SK-N-SH treated with all-trans-retinoic acid at 6 μM for 48 hours (cell line): ENCODE data around the gene PBX1.

Experiments
- ATAC-seq: fragments of 200-7000 bp; cut with Tn5 transposase; 3 replicates; pipeline ENCODE4 v1.9.1; 2020; ENCODE audit warnings: mild to moderate bottlenecking, moderate library complexity
- ARNTL ChIP-seq: fragments of 450-650 bp; formaldehyde crosslinking; IDR thresholded peaks from 2 replicates; pipeline ENCODE4 v1.5.0; 2020; ENCODE audit warnings: low read depth, mild to moderate bottlenecking, moderate library complexity, borderline replicate concordance
- BACH2 ChIP-seq: fragments of 250-450 bp; sonication (Bioruptor Pico); IDR thresholded peaks from 2 replicates; pipeline ENCODE4 v1.9.0; 2021; ENCODE audit warnings: mild to moderate bottlenecking, borderline replicate concordance
- ISL1 ChIP-seq: fragments of 250-450 bp; sonication (Bioruptor Pico); IDR thresholded peaks from 2 replicates; pipeline ENCODE4 v2.1.2; 2022; ENCODE audit warnings: mild to moderate bottlenecking, moderate library complexity
- POU6F1 ChIP-seq: fragments of 250-450 bp; sonication (Bioruptor Pico); IDR thresholded peaks from 2 replicates; pipeline ENCODE4 v1.8.0; 2021; ENCODE audit warnings: low read depth, mild to moderate bottlenecking, moderate library complexity, borderline replicate concordance
- PPARA ChIP-seq: fragments of 250-450 bp; sonication (Bioruptor Pico); IDR thresholded peaks from 2 replicates; pipeline ENCODE4 v1.5.0; 2020; ENCODE audit warnings: mild to moderate bottlenecking, borderline replicate concordance
- SNAI2 ChIP-seq: fragments of 250-450 bp; sonication (Bioruptor Pico); IDR thresholded peaks from 2 replicates; pipeline ENCODE4 v1.5.0; 2020; ENCODE audit warnings: mild to moderate bottlenecking, moderate library complexity
- TCF4 ChIP-seq: fragments of 250-450 bp; sonication (Bioruptor Pico); IDR thresholded peaks from 2 replicates; pipeline ENCODE4 v1.8.0; 2021; ENCODE audit warnings: mild to moderate bottlenecking, moderate library complexity, borderline replicate concordance
- TOX ChIP-seq: fragments of 250-450 bp; sonication (Bioruptor Pico); IDR thresholded peaks from 2 replicates; pipeline ENCODE4 v1.8.0; 2021; ENCODE audit warnings: mild to moderate bottlenecking, moderate library complexity, borderline replicate concordance
- TSHZ2 ChIP-seq: fragments of 250-450 bp; sonication (Bioruptor Pico); IDR thresholded peaks from 2 replicates; pipeline ENCODE4 v1.5.0; 2020; ENCODE audit warnings: mild to moderate bottlenecking, moderate library complexity
- ZFP3 ChIP-seq: fragments of 250-450 bp; sonication (Bioruptor Pico); IDR thresholded peaks from 2 replicates; pipeline ENCODE4 v1.5.0; 2020; ENCODE audit warnings: mild to moderate bottlenecking, moderate library complexity
- ZNF8 ChIP-seq: fragments of 450-650 bp; formaldehyde crosslinking; IDR thresholded peaks from 2 replicates; pipeline ENCODE4 v1.5.0; 2020; ENCODE audit warnings: mild to moderate bottlenecking, moderate library complexity
- TF ChIP-seq, protein P1 (sequence below): fragments of 250-450 bp; sonication (Bioruptor Pico); IDR thresholded peaks from 2 replicates; pipeline ENCODE4 v1.8.0; 2020; ENCODE audit warnings: mild to moderate bottlenecking, moderate library complexity, borderline replicate concordance
- TF ChIP-seq, protein P2 (sequence below): fragments of 250-450 bp; sonication (Bioruptor Pico); IDR thresholded peaks from 2 replicates; pipeline ENCODE4 v1.5.1; 2021; ENCODE audit warnings: mild to moderate bottlenecking, moderate library complexity
- TF ChIP-seq, protein P3 (sequence below): fragments of 250-450 bp; sonication (Bioruptor Pico); IDR thresholded peaks from 2 replicates; pipeline ENCODE4 v1.5.1; 2020; ENCODE audit warnings: low read depth, mild to moderate bottlenecking, moderate library complexity

PBX1 gene

DNA sequence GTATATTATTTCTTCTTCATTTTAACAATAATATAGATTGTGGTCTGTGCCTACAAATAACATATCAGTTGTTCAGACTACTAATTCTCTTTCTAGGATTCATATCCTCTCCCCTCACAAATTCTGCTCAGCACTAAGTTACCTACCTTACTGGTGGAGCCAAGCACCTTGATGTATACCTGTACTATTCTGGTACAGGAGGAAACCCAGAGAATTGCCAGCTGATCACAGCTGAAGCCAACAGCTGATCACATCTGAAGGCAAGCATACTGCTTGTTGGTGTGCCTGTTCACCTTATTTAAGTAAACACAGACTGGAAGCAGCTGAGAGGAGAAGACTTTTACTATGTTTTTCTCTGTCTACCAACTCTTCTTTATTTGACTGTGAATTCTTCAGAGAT, 101.8 kb downstream of the PBX1 start:
- ATAC-seq, result no peak
- TF ChIP-seq BACH2 (no peak), TSHZ2 (CRISPR knock-in tag) (no peak), ARNTL (no peak), POU6F1 (no peak)
- TF ChIP-seq, protein P1, sequence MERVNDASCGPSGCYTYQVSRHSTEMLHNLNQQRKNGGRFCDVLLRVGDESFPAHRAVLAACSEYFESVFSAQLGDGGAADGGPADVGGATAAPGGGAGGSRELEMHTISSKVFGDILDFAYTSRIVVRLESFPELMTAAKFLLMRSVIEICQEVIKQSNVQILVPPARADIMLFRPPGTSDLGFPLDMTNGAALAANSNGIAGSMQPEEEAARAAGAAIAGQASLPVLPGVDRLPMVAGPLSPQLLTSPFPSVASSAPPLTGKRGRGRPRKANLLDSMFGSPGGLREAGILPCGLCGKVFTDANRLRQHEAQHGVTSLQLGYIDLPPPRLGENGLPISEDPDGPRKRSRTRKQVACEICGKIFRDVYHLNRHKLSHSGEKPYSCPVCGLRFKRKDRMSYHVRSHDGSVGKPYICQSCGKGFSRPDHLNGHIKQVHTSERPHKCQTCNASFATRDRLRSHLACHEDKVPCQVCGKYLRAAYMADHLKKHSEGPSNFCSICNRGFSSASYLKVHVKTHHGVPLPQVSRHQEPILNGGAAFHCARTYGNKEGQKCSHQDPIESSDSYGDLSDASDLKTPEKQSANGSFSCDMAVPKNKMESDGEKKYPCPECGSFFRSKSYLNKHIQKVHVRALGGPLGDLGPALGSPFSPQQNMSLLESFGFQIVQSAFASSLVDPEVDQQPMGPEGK (CRISPR knock-in tag), result no peak
- TF ChIP-seq, all 23 proteins: peak for 0

DNA sequence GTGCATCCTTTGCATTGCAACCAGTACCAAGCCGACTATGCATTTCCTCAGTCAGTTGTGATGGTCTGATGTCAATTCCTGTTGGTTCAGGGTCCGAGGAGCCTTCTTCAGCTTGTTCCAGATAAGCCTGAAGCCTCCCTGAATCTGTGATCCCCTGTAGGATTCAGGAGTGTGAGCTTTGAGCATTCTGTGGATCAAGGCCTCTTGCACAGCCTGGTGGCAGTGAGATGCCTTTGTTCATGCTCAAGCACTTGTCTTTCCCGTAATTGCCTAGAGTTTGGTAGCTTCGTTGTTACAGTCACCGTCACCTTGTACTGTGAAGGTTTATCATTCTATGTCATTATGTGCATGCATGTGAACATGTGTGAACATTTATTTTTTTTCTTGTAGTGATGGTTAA, 103.5 kb downstream of the PBX1 start:
- ATAC-seq, result no peak
- TF ChIP-seq TCF4 (CRISPR knock-in tag) (no peak), ZFP3 (CRISPR knock-in tag) (no peak), SNAI2 (CRISPR knock-in tag) (no peak), ISL1 (CRISPR knock-in tag) (no peak), POU6F1 (no peak), BACH2 (no peak), ZNF8 (CRISPR knock-in tag) (no peak), TSHZ2 (CRISPR knock-in tag) (no peak), PPARA (CRISPR knock-in tag) (no peak), TOX (no peak), ARNTL (no peak)
- TF ChIP-seq, protein P2, sequence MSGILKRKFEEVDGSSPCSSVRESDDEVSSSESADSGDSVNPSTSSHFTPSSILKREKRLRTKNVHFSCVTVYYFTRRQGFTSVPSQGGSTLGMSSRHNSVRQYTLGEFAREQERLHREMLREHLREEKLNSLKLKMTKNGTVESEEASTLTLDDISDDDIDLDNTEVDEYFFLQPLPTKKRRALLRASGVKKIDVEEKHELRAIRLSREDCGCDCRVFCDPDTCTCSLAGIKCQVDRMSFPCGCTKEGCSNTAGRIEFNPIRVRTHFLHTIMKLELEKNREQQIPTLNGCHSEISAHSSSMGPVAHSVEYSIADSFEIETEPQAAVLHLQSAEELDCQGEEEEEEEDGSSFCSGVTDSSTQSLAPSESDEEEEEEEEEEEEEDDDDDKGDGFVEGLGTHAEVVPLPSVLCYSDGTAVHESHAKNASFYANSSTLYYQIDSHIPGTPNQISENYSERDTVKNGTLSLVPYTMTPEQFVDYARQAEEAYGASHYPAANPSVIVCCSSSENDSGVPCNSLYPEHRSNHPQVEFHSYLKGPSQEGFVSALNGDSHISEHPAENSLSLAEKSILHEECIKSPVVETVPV, result no peak
- TF ChIP-seq, protein P1 (CRISPR knock-in tag), result no peak
- TF ChIP-seq, protein P3, sequence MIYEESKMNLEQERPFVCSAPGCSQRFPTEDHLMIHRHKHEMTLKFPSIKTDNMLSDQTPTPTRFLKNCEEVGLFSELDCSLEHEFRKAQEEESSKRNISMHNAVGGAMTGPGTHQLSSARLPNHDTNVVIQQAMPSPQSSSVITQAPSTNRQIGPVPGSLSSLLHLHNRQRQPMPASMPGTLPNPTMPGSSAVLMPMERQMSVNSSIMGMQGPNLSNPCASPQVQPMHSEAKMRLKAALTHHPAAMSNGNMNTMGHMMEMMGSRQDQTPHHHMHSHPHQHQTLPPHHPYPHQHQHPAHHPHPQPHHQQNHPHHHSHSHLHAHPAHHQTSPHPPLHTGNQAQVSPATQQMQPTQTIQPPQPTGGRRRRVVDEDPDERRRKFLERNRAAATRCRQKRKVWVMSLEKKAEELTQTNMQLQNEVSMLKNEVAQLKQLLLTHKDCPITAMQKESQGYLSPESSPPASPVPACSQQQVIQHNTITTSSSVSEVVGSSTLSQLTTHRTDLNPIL (CRISPR knock-in tag), result no peak
- TF ChIP-seq, all 23 proteins: peak for 0
